Spleen (tissue), 7 donors: ENCODE measurements around the gene CCDC194.

Experiments used
- CTCF ChIP-seq, 11 experiments: fragments of 200-600 bp in 7 of 11; fragments of 450-650 bp in 4 of 11; sonication (generic) in 4 of 11; IDR thresholded peaks in 8 of 11; conservative IDR thresholded peaks in 3 of 11; 1 replicate in 7 of 11; 2 replicates in 4 of 11; pipeline versions ENCODE4 v1.4.0 to v1.8.0; 2016 to 2021; ENCODE audit warnings: antibody characterized with exemption in 11 of 11, inconsistent platforms in 4 of 11, mild to moderate bottlenecking in 1 of 11
- POLR2A ChIP-seq, 3 donors: fragments of 450-650 bp; IDR thresholded peaks; one replicate each; pipeline ENCODE4 v1.5.1; 2017; ENCODE audit warnings: antibody characterized with exemption in 3 of 3, mild to moderate bottlenecking in 1 of 3
- donor health status: DM: no; HTN: no; CAD: no; lungs with moderate emphysema.
- donor health status: DM: no; HTN: no; CAD: no.
- donor health status: DM: no; HTN: no; CAD: no.

GRCh38 chr19:17357724-17358123 lies 36.3 kb downstream of the CCDC194 start:
- TF ChIP-seq CTCF (IDR thresholded peaks at IDR 0.05 in 8 of 11, conservative IDR thresholded peaks at IDR 0.05 in 3 of 11) (no peak), POLR2A (IDR thresholded peaks at IDR 0.05) (no peak)
